Panc1 (cell line): Measurements from ENCODE around the gene EEIG1.

ENCODE experiments used
- CTCF ChIP-seq: fragments of 450-650 bp; IDR thresholded peaks from 2 replicates; pipeline ENCODE4 v1.5.1; 2017; ENCODE audit warnings: mild to moderate bottlenecking
- POLR2AphosphoS5 ChIP-seq: IDR thresholded peaks from 2 replicates; pipeline ENCODE4 v1.6.1; 2012; ENCODE audit warnings: mild to moderate bottlenecking, low read depth, low read length, moderate library complexity
- REST ChIP-seq, 2 experiments: IDR thresholded peaks; 2 replicates each; pipeline ENCODE4 v1.6.1; 2011 to 2012; ENCODE audit warnings: low read depth in 2 of 2, control low read depth in 1 of 2, low read length in 1 of 2, mild to moderate bottlenecking in 1 of 2, moderate library complexity in 1 of 2; ENCODE audit not compliant: insufficient read depth in 1 of 2
- SIN3A ChIP-seq: IDR thresholded peaks from 2 replicates; pipeline ENCODE4 v1.6.1; 2012; ENCODE audit warnings: low read depth, mild to moderate bottlenecking, low read length, moderate library complexity, borderline replicate concordance; ENCODE audit not compliant: insufficient read depth

GRCh38 chr9:128002959-128003358 is 22.2 kb upstream of the EEIG1 start:
- no peak for TF ChIP-seq REST (IDR thresholded peaks at IDR 0.05; ENCODE audit: insufficient read depth in 1 of 2, low read depth in 2 of 2, low read length in 1 of 2)
- no peak for TF ChIP-seq CTCF
- no peak for TF ChIP-seq POLR2AphosphoS5
- TF ChIP-seq SIN3A: no peak
